Activated CD8-positive, alpha-beta T cell treated with anti-CD3 and anti-CD28 coated beads for 36 hours (primary cell): ENCODE measurements around the gene ITPRIP. TPM values are rescaled to one million over a fixed set of nuclear protein-coding genes. Genes with fewer than 3 reads are reported as not detected.

ENCODE experiments used
- ATAC-seq: fragments of 200-7000 bp; cut with Tn5 transposase; one replicate; pipeline ENCODE4 v1.10.0; 2021; ENCODE audit warnings: mild to moderate bottlenecking, moderate library complexity
- CTCF ChIA-PET: fragments of 350-600 bp; sonication (Branson Sonifier 250); formaldehyde crosslinking; loops from one replicate; lab custom pipeline; 2021; ENCODE audit warnings: antibody characterized with exemption; lab: Charles Lee
- POLR2A ChIA-PET: fragments of 350-600 bp; sonication (Branson Sonifier 250); formaldehyde crosslinking; loops from one replicate; lab custom pipeline; 2021; ENCODE audit warnings: antibody characterized with exemption; lab: Charles Lee
- DNase-seq: peaks from one replicate; pipeline ENCODE4 v3.0.0-alpha.2; 2020
- H3K27ac Mint-ChIP-seq: one replicate; pipeline ENCODE4 v1.8.0; 2021; ENCODE audit warnings: mild to moderate bottlenecking, mixed read lengths
- H3K27me3 Mint-ChIP-seq: one replicate; pipeline ENCODE4 v1.8.0; 2021; ENCODE audit warnings: mixed read lengths
- H3K36me3 Mint-ChIP-seq: one replicate; pipeline ENCODE4 v1.8.0; 2021; ENCODE audit warnings: low read depth, mixed read lengths
- H3K4me1 Mint-ChIP-seq: one replicate; pipeline ENCODE4 v1.8.0; 2021; ENCODE audit warnings: low read depth, mixed read lengths
- H3K4me3 Mint-ChIP-seq: one replicate; pipeline ENCODE4 v1.8.0; 2021; ENCODE audit warnings: mild to moderate bottlenecking, moderate library complexity, mixed read lengths
- H3K9me3 Mint-ChIP-seq: one replicate; pipeline ENCODE4 v1.8.0; 2021; ENCODE audit warnings: mixed read lengths
- CTCF ChIP-seq: fragments of 200-600 bp; IDR thresholded peaks from one replicate; pipeline ENCODE4 v1.8.0; 2022; ENCODE audit warnings: antibody characterized with exemption, mild to moderate bottlenecking
- intact Hi-C: fragments of 100-400 bp; cut with micrococcal nuclease; formaldehyde crosslinking; loops from one replicate; pipeline ENCODE4 v1.10.0; 2022
- total RNA-seq, 2 experiments: library from RNA; stranded (reverse); gene quantifications; one replicate each; pipeline ENCODE4 v1.2.3, GENCODE V29; 2021

Gene ITPRIP
- total RNA-seq, 2 experiments from 2014 or later = 18.3 to 18.9 TPM

- H3K4me1 Mint-ChIP-seq = peaks cover 12% of the 10 kb centered on the region
- ChIA-PET CTCF (interaction anchor here (0.9 to 10.5 kb wide), 5 partner anchors 9 to 73 kb away, joined by 3 to 234 read pairs (median 23); partner anchors contain the start of gene GSTO2), POLR2A (interaction anchor here (0.6 to 2.4 kb wide), 2 partner anchors 9 to 72 kb away, joined by 4 to 8 read pairs; no protein-coding TSS in a partner anchor)
- no peaks in the 10 kb centered on the region for H3K36me3 Mint-ChIP-seq
- DNase-seq (no peak), ATAC-seq (no peak)
- intact Hi-C loops = no loop called here
- no peaks in the 10 kb centered on the region for H3K27me3 Mint-ChIP-seq
- no peak for TF ChIP-seq CTCF
- peaks cover 3% of the 10 kb centered on the region for H3K9me3 Mint-ChIP-seq
- H3K4me3 Mint-ChIP-seq = no peak overlapping the region
- no peak overlapping the region for H3K27ac Mint-ChIP-seq
Observed at GRCh38 chr10:104345515-104345914, 7.2 kb upstream of the ITPRIP start.

DNA sequence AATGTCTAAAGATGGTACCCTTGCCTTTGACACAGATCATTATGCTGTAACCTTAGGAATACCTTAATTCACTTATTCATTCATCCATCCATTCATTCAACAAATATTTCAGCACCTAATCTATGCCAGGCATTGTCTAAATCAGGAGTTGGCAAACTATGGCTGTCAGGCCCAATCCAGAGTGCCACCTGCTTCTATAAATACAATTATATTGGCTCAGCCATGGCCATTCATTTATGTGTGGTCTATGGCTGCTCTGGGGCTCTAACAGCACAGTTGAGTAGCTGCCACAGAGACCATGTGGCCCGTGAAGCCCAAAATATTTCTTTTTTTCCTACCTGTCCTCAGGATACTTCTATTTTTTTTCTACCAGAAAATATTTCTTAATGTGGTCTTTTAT, 6.0 kb upstream of the ITPRIP start:
- DNase-seq = no peak
- Mint-ChIP-seq H3K4me1 (peaks cover 22% of the 10 kb centered on the region), H3K27ac (no peak overlapping the region), H3K4me3 (no peak overlapping the region), H3K9me3 (peaks cover 3% of the 10 kb centered on the region), H3K27me3 (no peaks in the 10 kb centered on the region), H3K36me3 (no peaks in the 10 kb centered on the region)
- ATAC-seq = no peak
- TF ChIP-seq CTCF = no peak
- ChIA-PET CTCF (interaction anchor here (0.9 to 2.0 kb wide), 5 partner anchors 36 to 70 kb away, joined by 3 to 6 read pairs (median 4); no protein-coding TSS in a partner anchor), POLR2A (interaction anchor here (0.7 kb wide), 1 partner anchor 13 kb away, joined by 3 read pairs; no protein-coding TSS in a partner anchor)
- intact Hi-C loops = no loop called here

GRCh38 chr10:104342941-104343411, 4.7 kb upstream of the ITPRIP start:
- ATAC-seq = no peak
- Mint-ChIP-seq H3K4me1 (peaks cover 25% of the 10 kb centered on the region), H3K4me3 (no peak overlapping the region), H3K27ac (no peak overlapping the region), H3K36me3 (no peaks in the 10 kb centered on the region), H3K27me3 (no peaks in the 10 kb centered on the region), H3K9me3 (peaks cover 3% of the 10 kb centered on the region)
- no peak for DNase-seq
- intact Hi-C loops = no loop called here
- ChIA-PET POLR2A (no interaction called here), CTCF (interaction anchor here (0.7 to 2.5 kb wide), 6 partner anchors 8 to 68 kb away, joined by 3 to 17 read pairs (median 4); partner anchors contain the start of gene CFAP58)
- no peak for TF ChIP-seq CTCF

DNA sequence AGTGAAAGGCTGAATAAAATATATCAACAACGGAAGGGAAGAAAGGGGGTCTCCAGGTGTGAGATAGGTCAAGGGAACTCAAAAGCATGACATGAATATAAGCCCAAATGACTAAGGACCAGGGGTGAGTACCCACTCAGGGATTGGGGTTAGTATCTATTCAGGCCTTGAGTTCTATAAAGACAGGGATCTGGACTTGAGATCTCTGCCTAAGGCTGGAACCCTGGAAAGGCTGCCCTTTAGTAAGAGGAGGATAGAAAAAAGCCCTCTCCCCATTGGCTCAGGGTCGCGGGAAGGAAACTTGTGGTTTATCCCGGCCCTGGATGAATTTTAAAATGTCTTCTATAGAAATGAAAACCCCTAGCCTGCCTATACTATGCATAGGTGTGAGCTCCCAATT, 2.4 kb upstream of the ITPRIP start:
- no peak for ATAC-seq
- H3K4me1 Mint-ChIP-seq = peaks cover 23% of the 10 kb centered on the region
- no peak overlapping the region for H3K4me3 Mint-ChIP-seq
- ChIA-PET POLR2A (interaction anchor here (1.6 kb wide), 1 partner anchor 10 kb away, joined by 6 read pairs; no protein-coding TSS in a partner anchor), CTCF (interaction anchor here (1.0 to 2.5 kb wide), 6 partner anchors 9 to 66 kb away, joined by 3 to 17 read pairs (median 12); no protein-coding TSS in a partner anchor)
- no peak overlapping the region for H3K27ac Mint-ChIP-seq
- H3K36me3 Mint-ChIP-seq = peaks cover 5% of the 10 kb centered on the region
- DNase-seq = no peak
- intact Hi-C loops = no loop called here
- H3K27me3 Mint-ChIP-seq = no peaks in the 10 kb centered on the region
- no peak for TF ChIP-seq CTCF
- peaks cover 3% of the 10 kb centered on the region for H3K9me3 Mint-ChIP-seq

- peaks cover 10% of the 10 kb centered on the region for H3K36me3 Mint-ChIP-seq
- intact Hi-C loops = no loop called here
- peak overlapping the region; percentile 32 for H3K4me3 Mint-ChIP-seq
- DNase-seq (no peak), ATAC-seq (no peak)
- no peaks in the 10 kb centered on the region for H3K27me3 Mint-ChIP-seq
- peaks cover 25% of the 10 kb centered on the region for H3K4me1 Mint-ChIP-seq
- H3K27ac Mint-ChIP-seq = peak overlapping the region; percentile 58
- ChIA-PET CTCF (interaction anchor here (1.7 to 3.0 kb wide), 4 partner anchors 13 to 66 kb away, joined by 5 to 35 read pairs (median 18); partner anchors contain the start of gene CFAP58), POLR2A (interaction anchor here (2.5 to 6.1 kb wide), 4 partner anchors 11 to 39 kb away, joined by 8 to 30 read pairs (median 22); partner anchors contain the start of gene CFAP58)
- no peak for TF ChIP-seq CTCF
- H3K9me3 Mint-ChIP-seq = no peaks in the 10 kb centered on the region
Observed at GRCh38 chr10:104340111-104340526, 1.9 kb upstream of the ITPRIP start.
